Liver (tissue), 9 donors: ENCODE data around the gene FAM193A. TPM values are rescaled to one million over a fixed set of nuclear protein-coding genes. Genes with fewer than 3 reads are reported as not detected.

ENCODE experiments used
- DNase-seq: peaks from one replicate; pipeline ENCODE4 v3.0.0-alpha.2; 2017; ENCODE audit warnings: low spot score
- H3K27ac ChIP-seq, 2 donors: one replicate each; pipeline ENCODE4 v1.7.0; 2013; ENCODE audit warnings: inconsistent platforms in 2 of 2, low read length in 2 of 2, control low read depth in 1 of 2, low read depth in 1 of 2, mild to moderate bottlenecking in 1 of 2
- H3K27me3 ChIP-seq, 4 donors: one replicate each; pipeline versions ENCODE4 v1.6.1 to v1.7.0; 2013; ENCODE audit warnings: low read length in 3 of 4, inconsistent platforms in 1 of 4, mild to moderate bottlenecking in 1 of 4, moderate library complexity in 1 of 4; ENCODE audit not compliant: control insufficient read depth in 4 of 4, insufficient read depth in 4 of 4
- H3K36me3 ChIP-seq, 4 donors: one replicate each; pipeline versions ENCODE4 v1.6.1 to v1.7.0; 2013; ENCODE audit warnings: low read length in 3 of 4, mild to moderate bottlenecking in 3 of 4, low read depth in 1 of 4, moderate library complexity in 1 of 4; ENCODE audit not compliant: control insufficient read depth in 4 of 4, insufficient read depth in 3 of 4
- H3K4me1 ChIP-seq, 4 donors: one replicate each; pipeline versions ENCODE4 v1.6.1 to v1.7.0; 2013; ENCODE audit warnings: low read length in 3 of 4, mild to moderate bottlenecking in 3 of 4, moderate library complexity in 1 of 4; ENCODE audit not compliant: control insufficient read depth in 4 of 4, insufficient read depth in 4 of 4
- H3K4me3 ChIP-seq, 3 donors: one replicate each; pipeline versions ENCODE4 v1.6.1 to v1.7.0; 2013; ENCODE audit warnings: low read length in 3 of 3, control low read depth in 1 of 3, low read depth in 1 of 3, mild to moderate bottlenecking in 1 of 3
- H3K9ac ChIP-seq, 2 donors: one replicate each; pipeline ENCODE4 v1.7.0; 2013; ENCODE audit warnings: low read length in 2 of 2, mild to moderate bottlenecking in 2 of 2, moderate library complexity in 2 of 2, control low read depth in 1 of 2, low read depth in 1 of 2
- H3K9me3 ChIP-seq, 4 donors: one replicate each; pipeline versions ENCODE4 v1.6.1 to v1.7.0; 2013; ENCODE audit warnings: low read length in 3 of 4; ENCODE audit not compliant: control insufficient read depth in 4 of 4
- ATF3 ChIP-seq: IDR thresholded peaks from 2 replicates; pipeline ENCODE4 v1.6.1; 2016; ENCODE audit warnings: antibody characterized with exemption
- CTCF ChIP-seq: fragments of 150-350 bp; IDR thresholded peaks from 2 replicates; pipeline ENCODE4 v1.5.1; 2017; ENCODE audit warnings: improper control_type of control experiment, low read depth, low read length; ENCODE audit not compliant: missing input control
- EGR1 ChIP-seq, 2 donors: IDR thresholded peaks; 2 replicates each; pipeline ENCODE4 v1.6.1; 2016 to 2018; ENCODE audit warnings: antibody characterized with exemption in 2 of 2, low read depth in 2 of 2
- FOXA1 ChIP-seq: IDR thresholded peaks from 2 replicates; pipeline ENCODE4 v1.6.1; 2016; ENCODE audit warnings: antibody characterized with exemption
- FOXA2 ChIP-seq: IDR thresholded peaks from 2 replicates; pipeline ENCODE4 v1.6.1; 2016; ENCODE audit warnings: antibody characterized with exemption
- GABPA ChIP-seq, 2 donors: IDR thresholded peaks in 1 of 2; conservative IDR thresholded peaks in 1 of 2; 2 replicates each; pipeline ENCODE4 v1.6.1; 2016; ENCODE audit warnings: antibody characterized with exemption in 2 of 2, mild to moderate bottlenecking in 1 of 2, moderate library complexity in 1 of 2
- HNF4A ChIP-seq, 2 donors: conservative IDR thresholded peaks; 2 replicates each; pipeline ENCODE4 v1.6.1; 2016; ENCODE audit warnings: antibody characterized with exemption in 2 of 2, mild to moderate bottlenecking in 2 of 2
- HNF4G ChIP-seq: IDR thresholded peaks from 2 replicates; pipeline ENCODE4 v1.6.1; 2016; ENCODE audit warnings: antibody characterized with exemption
- JUND ChIP-seq, 2 donors: IDR thresholded peaks; 2 replicates each; pipeline ENCODE4 v1.6.1; 2016; ENCODE audit warnings: antibody characterized with exemption in 2 of 2
- MAX ChIP-seq: IDR thresholded peaks from 2 replicates; pipeline ENCODE4 v1.6.1; 2016; ENCODE audit warnings: antibody characterized with exemption
- NR2F2 ChIP-seq: IDR thresholded peaks from 2 replicates; pipeline ENCODE4 v1.6.1; 2016; ENCODE audit warnings: antibody characterized with exemption
- REST ChIP-seq: IDR thresholded peaks from 2 replicates; pipeline ENCODE4 v1.6.1; 2016; ENCODE audit warnings: antibody characterized with exemption, mild to moderate bottlenecking
- RXRA ChIP-seq, 2 donors: IDR thresholded peaks; 2 replicates each; pipeline ENCODE4 v1.6.1; 2017 to 2018; ENCODE audit warnings: antibody characterized with exemption in 2 of 2, mild to moderate bottlenecking in 1 of 2
- SP1 ChIP-seq: IDR thresholded peaks from 2 replicates; pipeline ENCODE4 v1.6.1; 2018; ENCODE audit warnings: antibody characterized with exemption, mild to moderate bottlenecking
- TAF1 ChIP-seq: conservative IDR thresholded peaks from 2 replicates; pipeline ENCODE4 v1.6.1; 2016; ENCODE audit warnings: antibody characterized with exemption, mild to moderate bottlenecking
- YY1 ChIP-seq: IDR thresholded peaks from 2 replicates; pipeline ENCODE4 v1.6.1; 2016; ENCODE audit warnings: antibody characterized with exemption, mild to moderate bottlenecking
- ZBTB33 ChIP-seq: IDR thresholded peaks from 2 replicates; pipeline ENCODE4 v1.6.1; 2016; ENCODE audit warnings: antibody characterized with exemption
- WGBS: extraction: QIAGEN DNeasy Blood & Tissue Kit; methylation state at CpG from one replicate; pipeline ENCODE4 v1.1.7; 2013; 5-methylcytosine and 5-hydroxymethylcytosine counted together
- polyA plus RNA-seq, 2 donors: library from polyadenylated mRNA; stranded (reverse) in 1 of 2; unstranded in 1 of 2; fragments of 200-250 nt in 1 of 2; fragments of >200 nt in 1 of 2; fragmentation: Nextera tagmentation in 1 of 2; extraction: Ambion mirVana in 1 of 2; gene quantifications; one replicate each; pipeline versions ENCODE4 v1.2.1 to v1.2.3, GENCODE V29; 2013 to 2015
- total RNA-seq, 2 donors: library from RNA; depleted of rRNA; stranded (reverse); fragments of >200 nt; gene quantifications; one replicate each; pipeline ENCODE4 v1.2.3, GENCODE V29; 2014
- donor health status: healthy.
- donor health status: healthy.
- donor health status: healthy.
- donor health status: healthy.
- donor health status: healthy.

Gene FAM193A
- total and polyA plus RNA-seq, 4 donors, result 3.9 to 10.2 (median 7.0) TPM

- TF ChIP-seq HNF4A (conservative IDR thresholded peaks at IDR 0.05) (no peak), EGR1 (IDR thresholded peaks at IDR 0.05; ENCODE audit: low read depth in 2 of 2) (no peak), NR2F2 (no peak), TAF1 (no peak), YY1 (no peak), JUND (IDR thresholded peaks at IDR 0.05) (no peak), GABPA (IDR thresholded peaks at IDR 0.05 in 1 of 2, conservative IDR thresholded peaks at IDR 0.05 in 1 of 2) (no peak), FOXA1 (no peak), FOXA2 (no peak), ATF3 (no peak), ZBTB33 (no peak), SP1 (no peak), RXRA (IDR thresholded peaks at IDR 0.05) (no peak), MAX (no peak), HNF4G (no peak), REST (no peak), CTCF (no peak)
- Histone ChIP-seq H3K36me3 (peaks cover 6 to 63% (median 45%) of the 10 kb centered on the region in 4 donors), H3K27ac (no peak overlapping the region), H3K9ac (no peak overlapping the region), H3K4me3 (no peak overlapping the region), H3K27me3 (no peaks in the 10 kb centered on the region), H3K4me1 (peaks cover 5 to 15% (median 10%) of the 10 kb centered on the region in 4 donors), H3K9me3 (no peaks in the 10 kb centered on the region)
- no peak for DNase-seq
- WGBS, result 91% methylated on average over 7 of the region's 7 CpGs
These were observed 163.1 kb downstream of the FAM193A start for GRCh38 chr4:2699534-2699933.

- no peaks in the 10 kb centered on the region for H3K27me3 ChIP-seq
- peaks cover 5 to 15% (median 10%) of the 10 kb centered on the region in 4 donors for H3K4me1 ChIP-seq
- no peak overlapping the region for H3K4me3 ChIP-seq
- H3K9ac ChIP-seq, result no peak overlapping the region
- DNase-seq, result no peak
- H3K27ac ChIP-seq, result no peak overlapping the region
- no peaks in the 10 kb centered on the region for H3K9me3 ChIP-seq
- WGBS, result 96% methylated on average over 8 of the region's 8 CpGs
- peaks cover 2 to 58% (median 43%) of the 10 kb centered on the region in 4 donors for H3K36me3 ChIP-seq
- TF ChIP-seq REST (no peak), ZBTB33 (no peak), NR2F2 (no peak), RXRA (IDR thresholded peaks at IDR 0.05) (no peak), YY1 (no peak), SP1 (no peak), EGR1 (IDR thresholded peaks at IDR 0.05; ENCODE audit: low read depth in 2 of 2) (no peak), JUND (IDR thresholded peaks at IDR 0.05) (no peak), FOXA2 (no peak)
These were observed 163.6 kb downstream of the FAM193A start for GRCh38 chr4:2700031-2700430.
